ENCODE data around the gene DUSP23.

DUSP23 gene

GRCh38 chr1:159780583-159781582, at the start of gene DUSP23:
Gene DUSP23 (plus strand): TSS chr1:159780962. CDS start chr1:159781101, 139 bp downstream.
- TF ChIP-seq, protein P1, sequence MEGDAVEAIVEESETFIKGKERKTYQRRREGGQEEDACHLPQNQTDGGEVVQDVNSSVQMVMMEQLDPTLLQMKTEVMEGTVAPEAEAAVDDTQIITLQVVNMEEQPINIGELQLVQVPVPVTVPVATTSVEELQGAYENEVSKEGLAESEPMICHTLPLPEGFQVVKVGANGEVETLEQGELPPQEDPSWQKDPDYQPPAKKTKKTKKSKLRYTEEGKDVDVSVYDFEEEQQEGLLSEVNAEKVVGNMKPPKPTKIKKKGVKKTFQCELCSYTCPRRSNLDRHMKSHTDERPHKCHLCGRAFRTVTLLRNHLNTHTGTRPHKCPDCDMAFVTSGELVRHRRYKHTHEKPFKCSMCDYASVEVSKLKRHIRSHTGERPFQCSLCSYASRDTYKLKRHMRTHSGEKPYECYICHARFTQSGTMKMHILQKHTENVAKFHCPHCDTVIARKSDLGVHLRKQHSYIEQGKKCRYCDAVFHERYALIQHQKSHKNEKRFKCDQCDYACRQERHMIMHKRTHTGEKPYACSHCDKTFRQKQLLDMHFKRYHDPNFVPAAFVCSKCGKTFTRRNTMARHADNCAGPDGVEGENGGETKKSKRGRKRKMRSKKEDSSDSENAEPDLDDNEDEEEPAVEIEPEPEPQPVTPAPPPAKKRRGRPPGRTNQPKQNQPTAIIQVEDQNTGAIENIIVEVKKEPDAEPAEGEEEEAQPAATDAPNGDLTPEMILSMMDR (IDR thresholded peaks at IDR 0.05): peak; percentile 92

DNA sequence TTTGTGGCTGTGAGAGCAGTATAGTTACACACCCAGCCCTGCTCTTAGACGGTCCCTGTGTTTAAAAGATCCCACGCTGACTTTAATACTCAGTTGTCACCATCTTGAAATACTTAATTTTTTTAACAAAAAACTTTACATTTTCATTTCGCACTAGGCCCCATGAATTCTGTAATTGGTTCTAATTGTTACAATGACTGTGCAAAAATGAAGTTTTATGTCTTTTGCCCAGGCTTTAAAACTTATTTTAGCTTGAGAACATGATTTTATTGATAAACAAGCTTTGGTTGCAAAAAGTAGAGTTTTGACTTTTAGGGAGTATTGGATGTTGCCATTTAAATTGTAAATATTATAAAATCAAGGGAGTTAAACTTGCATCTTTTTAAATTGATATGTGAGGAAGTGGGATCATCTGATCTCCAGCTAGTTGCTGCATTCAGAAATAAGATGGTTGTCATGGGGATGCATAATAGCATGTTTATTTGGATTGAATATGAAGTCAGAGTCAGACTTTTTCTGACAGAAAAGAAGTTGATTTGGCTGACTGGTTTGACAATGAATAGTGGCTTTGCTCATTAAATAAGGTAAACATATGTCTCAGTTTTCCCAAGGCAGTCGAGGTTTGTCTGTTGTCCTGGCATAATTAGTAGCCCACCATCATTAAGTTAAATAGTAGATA, 43.4 kb upstream of the DUSP23 start:
- TF ChIP-seq, protein P1 (IDR thresholded peaks at IDR 0.05): no peak

DNA sequence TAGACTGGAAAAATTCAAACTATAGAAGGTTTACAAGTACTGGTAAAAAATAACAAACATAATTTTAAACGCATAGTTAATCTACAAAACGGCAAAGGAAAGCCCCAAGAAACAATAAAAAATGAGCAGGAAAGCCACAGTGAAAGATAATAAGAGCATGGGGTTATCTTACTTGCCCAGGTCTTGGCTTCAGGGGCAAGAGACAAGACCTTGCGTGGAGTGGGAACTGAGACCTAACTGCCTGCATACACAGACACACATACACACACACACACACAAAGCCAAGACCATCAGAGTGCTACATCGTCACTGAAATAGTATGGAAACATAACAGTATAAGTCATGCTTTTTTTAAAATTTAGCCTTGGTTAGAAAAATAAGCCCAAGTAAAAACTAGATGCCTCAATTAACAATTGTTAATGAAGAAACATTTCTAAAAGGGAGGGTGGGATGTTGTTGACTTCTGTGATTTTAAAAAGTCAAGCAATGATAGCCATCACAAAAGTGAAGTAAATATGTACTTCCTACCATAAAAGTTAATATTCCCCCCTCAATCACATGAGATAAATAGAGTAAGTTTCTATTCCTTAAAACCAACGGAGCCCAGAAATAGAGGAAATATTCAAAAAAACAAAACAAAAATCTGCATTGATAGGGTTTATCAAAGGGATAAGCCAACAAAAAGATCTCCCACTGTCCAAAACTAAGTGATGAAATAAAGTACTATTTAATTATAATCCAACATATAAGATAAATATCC, 36.9 kb upstream of the DUSP23 start:
- TF ChIP-seq, protein P1 (IDR thresholded peaks at IDR 0.05): no peak

DNA sequence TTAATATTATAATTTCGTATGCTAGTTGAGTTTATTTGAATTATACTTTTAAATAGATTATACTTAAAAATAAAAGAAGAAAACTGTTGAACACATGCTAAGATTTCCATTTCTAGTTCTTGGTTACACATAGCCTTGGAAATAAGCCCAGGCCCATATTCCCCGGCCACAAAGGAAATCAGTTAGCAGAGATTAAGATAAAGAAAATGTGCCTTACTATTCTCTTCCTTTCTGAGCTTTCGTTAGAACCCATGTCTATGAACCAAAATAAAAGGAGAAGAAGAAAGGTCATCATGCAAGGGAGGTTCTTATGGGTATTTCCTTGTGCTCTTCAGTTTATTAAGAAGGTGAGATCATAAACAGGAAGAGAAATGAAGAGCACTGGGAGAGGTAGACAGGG, 34.1 kb upstream of the DUSP23 start:
- TF ChIP-seq, protein P1 (IDR thresholded peaks at IDR 0.05): no peak

DNA sequence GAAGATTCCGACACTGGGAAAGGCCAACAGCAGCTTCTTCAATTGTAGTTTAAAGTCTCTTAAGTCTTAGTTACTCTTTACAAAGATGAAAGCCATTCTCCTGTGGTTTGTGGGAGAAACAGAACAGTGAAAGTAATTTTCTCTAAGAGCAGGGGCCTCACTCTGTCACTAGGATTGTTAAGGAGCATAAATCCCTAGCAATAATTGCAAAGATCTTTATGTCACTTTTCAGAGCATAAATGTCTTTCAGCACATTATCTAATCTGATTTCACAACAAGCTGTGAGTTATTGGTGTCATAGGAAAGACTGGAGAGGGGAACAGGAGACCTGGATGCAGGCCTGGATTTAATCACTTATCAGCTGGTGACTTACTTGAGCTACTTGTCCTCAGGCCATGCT, 32.4 kb upstream of the DUSP23 start:
- TF ChIP-seq, protein P1 (IDR thresholded peaks at IDR 0.05): no peak

DNA sequence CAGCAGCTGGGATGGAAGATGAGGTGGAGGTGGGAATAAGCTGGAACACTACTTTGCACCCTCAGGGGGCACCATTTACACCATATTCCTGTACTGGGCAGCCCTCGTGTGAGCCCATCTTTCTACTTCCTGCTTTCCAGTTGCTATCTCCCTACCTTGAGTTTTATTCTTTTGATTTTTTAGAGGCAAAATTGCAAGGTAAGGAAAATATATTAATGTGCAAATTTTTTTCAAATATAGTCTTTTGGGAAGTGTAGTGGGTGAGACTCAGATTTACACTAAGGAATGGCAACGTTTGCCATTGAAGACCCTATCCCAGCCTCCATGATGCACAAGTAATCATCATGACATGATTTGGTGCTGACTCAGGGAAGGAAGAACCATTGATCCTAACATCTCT, 31.1 kb upstream of the DUSP23 start:
- TF ChIP-seq, protein P1 (IDR thresholded peaks at IDR 0.05): no peak

- TF ChIP-seq, protein P1 (IDR thresholded peaks at IDR 0.05): no peak
These were observed 30.1 kb upstream of the DUSP23 start for GRCh38 chr1:159750621-159751020.
